Measurements from ENCODE around the gene SSR2.
"Not testable (repeated sequence)": the region's sequence is repeated elsewhere in the genome, so short reads cannot be mapped to it uniquely, and the experiment has no call there.

Gene SSR2

GRCh38 chr1:155993595-155993994 lies 27.2 kb downstream of the SSR2 start:
- ATAC-seq (no peak), DNase-seq (no peak)

- no peak for ATAC-seq
- DNase-seq: no peak
Observed at GRCh38 chr1:155990005-155990739, 30.6 kb downstream of the SSR2 start.

- DNase-seq (peak; percentile 79), ATAC-seq (peak; percentile 90)
Observed at GRCh38 chr1:155989242-155990004, 31.3 kb downstream of the SSR2 start.

GRCh38 chr1:155984903-155985645 lies 35.7 kb downstream of the SSR2 start:
- not testable (repeated sequence) for ATAC-seq, DNase-seq

GRCh38 chr1:155984341-155984740 lies 36.4 kb downstream of the SSR2 start:
- no peak for ATAC-seq
- DNase-seq: no peak

- ATAC-seq (no peak), DNase-seq (no peak)
Observed at GRCh38 chr1:155983191-155984024, 37.3 kb downstream of the SSR2 start.

GRCh38 chr1:155982106-155982505 lies 38.6 kb downstream of the SSR2 start:
- ATAC-seq: no peak
- DNase-seq: no peak

- ATAC-seq (no peak), DNase-seq (no peak)
Observed at GRCh38 chr1:155981266-155982088, 39.3 kb downstream of the SSR2 start.

- ATAC-seq (no peak), DNase-seq (peak; percentile 30)
Observed at GRCh38 chr1:155979597-155980343, 41.0 kb downstream of the SSR2 start.

- peak; percentile 49 for DNase-seq
- no peak for ATAC-seq
Observed at GRCh38 chr1:155978973-155979429, 41.8 kb downstream of the SSR2 start.

- ATAC-seq: peak; percentile 67
- peak; percentile 91 for DNase-seq
Observed at GRCh38 chr1:155978325-155978972, 42.3 kb downstream of the SSR2 start, which contains the start of gene ARHGEF2. Gene ARHGEF2, minus strand, starts transcription at chr1:155978547. Its CDS starts 120 bp downstream, at chr1:155978427.

- DNase-seq (peak; percentile 90), ATAC-seq (peak; percentile 60)
Observed at GRCh38 chr1:155977690-155978324, 42.9 kb downstream of the SSR2 start.

GRCh38 chr1:155976913-155977689 lies 43.6 kb downstream of the SSR2 start:
- peak; percentile 50 for DNase-seq
- ATAC-seq: peak; percentile 4

GRCh38 chr1:155976062-155976912 lies 44.5 kb downstream of the SSR2 start:
- no peak for ATAC-seq

GRCh38 chr1:155975375-155976061 lies 45.2 kb downstream of the SSR2 start:
- DNase-seq (no peak), ATAC-seq (no peak)

More at GRCh38 chr1:155976062-155976912, 44.5 kb downstream of the SSR2 start:
- peak; percentile 81 for DNase-seq
